WI38 (cell line): ENCODE measurements around the gene RAD51AP2.

ENCODE experiments used
- H3K4me3 ChIP-seq: 2 replicates; pipeline ENCODE4 v1.5.1; 2011; ENCODE audit warnings: low read depth, mild to moderate bottlenecking, control low read depth, low read length
- CTCF ChIP-seq: IDR thresholded peaks from 2 replicates; pipeline ENCODE4 v1.5.1; 2012; ENCODE audit warnings: low read depth, mild to moderate bottlenecking, control low read depth, low read length

Gene RAD51AP2

GRCh38 chr2:17461087-17461475 lies 57.2 kb downstream of the RAD51AP2 start:
- TF ChIP-seq CTCF, result no peak
- no peak overlapping the region for H3K4me3 ChIP-seq
